ENCODE measurements around the gene LPP.

Gene LPP

GRCh38 chr3:188533612-188534357 lies 379.8 kb downstream of the LPP start:
- CTCF ChIA-PET = no interaction called here
- DNase-seq (ENCODE audit: extremely low spot score) = no peak
- TF ChIP-seq LEF1 (IDR thresholded peaks at IDR 0.05; ENCODE audit: borderline replicate concordance) (no peak), PKNOX1 (IDR thresholded peaks at IDR 0.05) (no peak)
- POLR2A ChIA-PET = no interaction called here

DNA sequence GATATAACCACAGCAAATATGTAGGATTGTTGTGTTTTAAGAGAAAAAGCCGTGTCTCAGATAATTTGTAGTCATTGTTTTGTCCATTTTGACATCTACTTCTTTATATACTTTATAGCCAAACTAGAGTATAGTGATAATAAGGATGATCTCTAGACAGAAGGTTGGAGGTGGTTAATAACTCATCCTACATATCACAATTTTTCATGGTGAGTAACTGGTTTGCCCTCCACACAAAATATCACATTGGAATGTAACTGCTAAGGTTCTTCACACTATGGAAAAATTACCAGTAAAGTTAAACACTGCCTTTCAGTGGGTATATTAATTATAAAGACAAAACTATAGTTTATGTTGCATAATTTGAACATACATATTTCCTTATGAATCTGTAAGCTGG lies 380.7 kb downstream of the LPP start:
- DNase-seq (ENCODE audit: extremely low spot score) = no peak
- CTCF ChIA-PET = no interaction called here
- POLR2A ChIA-PET = no interaction called here
- TF ChIP-seq NFRKB (IDR thresholded peaks at IDR 0.05) = no peak

DNA sequence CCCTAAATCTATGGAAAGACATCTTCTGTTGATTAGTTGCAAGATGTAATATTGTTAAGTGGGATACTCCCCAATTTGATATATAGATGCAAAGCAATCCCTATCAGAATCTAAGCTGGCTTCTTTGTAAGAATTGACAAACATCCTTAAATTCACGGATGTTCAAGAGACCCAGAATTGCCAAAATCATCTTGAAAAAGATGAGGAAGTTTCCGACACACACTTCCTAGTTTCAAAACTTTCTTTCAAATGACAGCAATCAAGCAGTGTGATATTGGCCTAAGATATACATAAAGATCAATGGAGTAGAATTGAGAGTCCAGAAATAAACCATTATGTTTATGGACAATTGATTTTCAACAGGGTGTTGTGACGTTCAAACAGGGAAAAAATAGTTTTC lies 383.6 kb downstream of the LPP start:
- POLR2A ChIA-PET = no interaction called here
- no peak for DNase-seq (ENCODE audit: extremely low spot score)
- CTCF ChIA-PET = no interaction called here
- no peak for TF ChIP-seq ELF4 (IDR thresholded peaks at IDR 0.05)
- TF ChIP-seq CTBP1 (IDR thresholded peaks at IDR 0.05; ENCODE audit: borderline replicate concordance) = no peak
- no peak for TF ChIP-seq BHLHE40 (IDR thresholded peaks at IDR 0.05; ENCODE audit: borderline replicate concordance)
- TF ChIP-seq ZNF384 (IDR thresholded peaks at IDR 0.05) = no peak
- TF ChIP-seq FOXM1 (IDR thresholded peaks at IDR 0.05; ENCODE audit: borderline replicate concordance) = no peak
- no peak for TF ChIP-seq LEF1 (IDR thresholded peaks at IDR 0.05; ENCODE audit: borderline replicate concordance)
- TF ChIP-seq TARDBP (IDR thresholded peaks at IDR 0.05) = no peak
- TF ChIP-seq NFRKB (IDR thresholded peaks at IDR 0.05) = no peak
- TF ChIP-seq PKNOX1 (IDR thresholded peaks at IDR 0.05) = no peak
- no peak for TF ChIP-seq FOXK2 (IDR thresholded peaks at IDR 0.05)
- no peak for TF ChIP-seq ARNT (IDR thresholded peaks at IDR 0.05)
- TF ChIP-seq L3MBTL2 (conservative IDR thresholded peaks at IDR 0.05) = no peak
- no peak for TF ChIP-seq SUZ12 (IDR thresholded peaks at IDR 0.05)
- no peak for TF ChIP-seq HDGF (IDR thresholded peaks at IDR 0.05; ENCODE audit: borderline replicate concordance)
- no peak for TF ChIP-seq SP1 (IDR thresholded peaks at IDR 0.05)
- TF ChIP-seq FOXA1 (IDR thresholded peaks at IDR 0.05) = no peak

- ChIA-PET POLR2A (no interaction called here), CTCF (no interaction called here)
- DNase-seq (ENCODE audit: extremely low spot score) = no peak
- TF ChIP-seq FOXM1 (IDR thresholded peaks at IDR 0.05; ENCODE audit: borderline replicate concordance) (no peak), ELF4 (IDR thresholded peaks at IDR 0.05) (no peak), L3MBTL2 (conservative IDR thresholded peaks at IDR 0.05) (no peak), HDGF (IDR thresholded peaks at IDR 0.05; ENCODE audit: borderline replicate concordance) (no peak), ZNF384 (IDR thresholded peaks at IDR 0.05) (no peak), BHLHE40 (IDR thresholded peaks at IDR 0.05; ENCODE audit: borderline replicate concordance) (no peak), FOXA1 (IDR thresholded peaks at IDR 0.05) (no peak), CTBP1 (IDR thresholded peaks at IDR 0.05; ENCODE audit: borderline replicate concordance) (no peak), NFRKB (IDR thresholded peaks at IDR 0.05) (no peak), TARDBP (IDR thresholded peaks at IDR 0.05) (no peak), ARNT (IDR thresholded peaks at IDR 0.05) (no peak), SUZ12 (IDR thresholded peaks at IDR 0.05) (no peak), SP1 (IDR thresholded peaks at IDR 0.05) (no peak), PKNOX1 (IDR thresholded peaks at IDR 0.05) (no peak), LEF1 (IDR thresholded peaks at IDR 0.05; ENCODE audit: borderline replicate concordance) (no peak), FOXK2 (IDR thresholded peaks at IDR 0.05) (no peak)
These were observed 385.1 kb downstream of the LPP start for GRCh38 chr3:188539037-188539436.

GRCh38 chr3:188539631-188540194 lies 385.8 kb downstream of the LPP start:
- TF ChIP-seq FOXM1 (IDR thresholded peaks at IDR 0.05; ENCODE audit: borderline replicate concordance) = no peak
- no peak for TF ChIP-seq ARNT (IDR thresholded peaks at IDR 0.05)
- no peak for TF ChIP-seq FOXA1 (IDR thresholded peaks at IDR 0.05)
- no peak for TF ChIP-seq FOXK2 (IDR thresholded peaks at IDR 0.05)
- TF ChIP-seq BHLHE40 (IDR thresholded peaks at IDR 0.05; ENCODE audit: borderline replicate concordance) = no peak
- TF ChIP-seq L3MBTL2 (conservative IDR thresholded peaks at IDR 0.05) = no peak
- TF ChIP-seq SUZ12 (IDR thresholded peaks at IDR 0.05) = no peak
- no peak for TF ChIP-seq SP1 (IDR thresholded peaks at IDR 0.05)
- TF ChIP-seq ELF4 (IDR thresholded peaks at IDR 0.05) = no peak
- no peak for TF ChIP-seq NFRKB (IDR thresholded peaks at IDR 0.05)
- TF ChIP-seq ZNF384 (IDR thresholded peaks at IDR 0.05) = no peak
- DNase-seq (ENCODE audit: extremely low spot score) = no peak
- ChIA-PET CTCF (no interaction called here), POLR2A (no interaction called here)

GRCh38 chr3:188542196-188542595 lies 388.2 kb downstream of the LPP start:
- ChIA-PET CTCF (no interaction called here), POLR2A (no interaction called here)
- TF ChIP-seq FOXM1 (IDR thresholded peaks at IDR 0.05; ENCODE audit: borderline replicate concordance) (no peak), ZNF384 (IDR thresholded peaks at IDR 0.05) (no peak), BHLHE40 (IDR thresholded peaks at IDR 0.05; ENCODE audit: borderline replicate concordance) (no peak), NFRKB (IDR thresholded peaks at IDR 0.05) (no peak)
- no peak for DNase-seq (ENCODE audit: extremely low spot score)

DNA sequence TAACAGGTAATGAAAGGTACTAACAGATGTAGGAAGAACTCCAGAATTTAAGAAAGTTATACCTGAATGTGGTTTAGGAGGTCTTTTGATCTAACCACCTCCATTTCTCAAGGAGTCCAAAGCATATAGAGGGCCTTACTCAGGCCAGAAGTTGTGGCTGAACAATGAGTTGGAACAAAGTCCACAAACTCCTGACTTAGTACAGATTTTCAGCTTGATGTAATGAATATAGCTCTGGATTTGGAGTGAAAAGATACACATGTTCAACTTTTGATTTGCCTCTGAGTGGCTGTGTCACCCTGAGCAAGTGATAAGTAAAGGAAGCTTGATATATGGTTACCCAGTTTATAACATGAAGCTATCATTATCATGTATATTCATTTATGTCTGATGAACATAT lies 390.1 kb downstream of the LPP start:
- TF ChIP-seq SUZ12 (IDR thresholded peaks at IDR 0.05) (no peak), FOXK2 (IDR thresholded peaks at IDR 0.05) (no peak), HDGF (IDR thresholded peaks at IDR 0.05; ENCODE audit: borderline replicate concordance) (no peak), ARNT (IDR thresholded peaks at IDR 0.05) (no peak), LEF1 (IDR thresholded peaks at IDR 0.05; ENCODE audit: borderline replicate concordance) (no peak), PKNOX1 (IDR thresholded peaks at IDR 0.05) (no peak), SP1 (IDR thresholded peaks at IDR 0.05) (no peak), CTBP1 (IDR thresholded peaks at IDR 0.05; ENCODE audit: borderline replicate concordance) (no peak), TARDBP (IDR thresholded peaks at IDR 0.05) (no peak), BHLHE40 (IDR thresholded peaks at IDR 0.05; ENCODE audit: borderline replicate concordance) (no peak), NFRKB (IDR thresholded peaks at IDR 0.05) (no peak), ELF4 (IDR thresholded peaks at IDR 0.05) (no peak), FOXM1 (IDR thresholded peaks at IDR 0.05; ENCODE audit: borderline replicate concordance) (no peak)
- POLR2A ChIA-PET = no interaction called here
- DNase-seq (ENCODE audit: extremely low spot score) = no peak
- CTCF ChIA-PET = no interaction called here
